Chondrocyte (in vitro differentiated cells): ENCODE measurements around the gene DHRSX. TPM values are rescaled to one million over a fixed set of nuclear protein-coding genes. Genes with fewer than 3 reads are reported as not detected.

Experiments
- DNase-seq: peaks from one replicate; pipeline ENCODE4 v3.0.0; 2021; ENCODE audit warnings: mixed read lengths, low spot score
- H3K27ac Mint-ChIP-seq: one replicate; pipeline ENCODE4 v1.8.0; 2021; ENCODE audit warnings: mild to moderate bottlenecking, moderate library complexity, mixed read lengths; ENCODE audit not compliant: unreplicated experiment
- H3K27me3 Mint-ChIP-seq: 2 replicates; pipeline ENCODE4 v1.8.0; 2021; ENCODE audit warnings: low read depth, mixed read lengths
- H3K36me3 Mint-ChIP-seq: 2 replicates; pipeline ENCODE4 v1.8.0; 2021; ENCODE audit warnings: low read depth, mixed read lengths
- H3K4me1 Mint-ChIP-seq: 2 replicates; pipeline ENCODE4 v1.8.0; 2021; ENCODE audit warnings: low read depth, mild to moderate bottlenecking, mixed read lengths
- H3K4me3 Mint-ChIP-seq: one replicate; pipeline ENCODE4 v1.8.0; 2021; ENCODE audit warnings: mild to moderate bottlenecking, moderate library complexity, mixed read lengths; ENCODE audit not compliant: unreplicated experiment
- H3K9me3 Mint-ChIP-seq: 2 replicates; pipeline ENCODE4 v1.8.0; 2021; ENCODE audit warnings: low read depth, mixed read lengths
- CTCF ChIP-seq: fragments of 200-600 bp; sonication (generic); IDR thresholded peaks from 2 replicates; pipeline ENCODE4 v1.5.0; 2021; ENCODE audit warnings: antibody characterized with exemption, mild to moderate bottlenecking, moderate library complexity
- total RNA-seq: library from RNA; stranded (reverse); gene quantifications from 3 replicates; pipeline ENCODE4 v1.2.1, GENCODE V29; 2021

The DHRSX gene
- total RNA-seq, 1 donor from 2014 or later: 35.2 TPM

- Mint-ChIP-seq H3K36me3 (peaks cover 12% of the 10 kb centered on the region), H3K27me3 (no peaks in the 10 kb centered on the region), H3K4me1 (no peaks in the 10 kb centered on the region), H3K27ac (no peak overlapping the region), H3K9me3 (no peaks in the 10 kb centered on the region), H3K4me3 (no peak overlapping the region)
- DNase-seq: no peak
- TF ChIP-seq CTCF: no peak
These were observed 66.3 kb downstream of the DHRSX start for GRCh38 chrX:2434270-2435163.

- H3K27ac Mint-ChIP-seq: no peak overlapping the region
- DNase-seq: no peak
- H3K27me3 Mint-ChIP-seq: no peaks in the 10 kb centered on the region
- no peak overlapping the region for H3K4me3 Mint-ChIP-seq
- H3K4me1 Mint-ChIP-seq: peaks cover under 1% of the 10 kb centered on the region
- peaks cover 12% of the 10 kb centered on the region for H3K36me3 Mint-ChIP-seq
- TF ChIP-seq CTCF: no peak
- H3K9me3 Mint-ChIP-seq: peaks cover 2% of the 10 kb centered on the region
These were observed 68.4 kb downstream of the DHRSX start for GRCh38 chrX:2432298-2432863.

- no peak overlapping the region for H3K27ac Mint-ChIP-seq
- H3K9me3 Mint-ChIP-seq: peaks cover 4% of the 10 kb centered on the region
- H3K36me3 Mint-ChIP-seq: peaks cover 16% of the 10 kb centered on the region
These were observed 70.4 kb downstream of the DHRSX start for GRCh38 chrX:2430265-2430825.

GRCh38 chrX:2427737-2428136 lies 73.0 kb downstream of the DHRSX start:
- peaks cover 4% of the 10 kb centered on the region for H3K9me3 Mint-ChIP-seq
- no peak for TF ChIP-seq CTCF
- H3K36me3 Mint-ChIP-seq: peaks cover 15% of the 10 kb centered on the region
- no peak overlapping the region for H3K4me3 Mint-ChIP-seq
- H3K27me3 Mint-ChIP-seq: no peaks in the 10 kb centered on the region
- H3K27ac Mint-ChIP-seq: no peak overlapping the region
- peaks cover 12% of the 10 kb centered on the region for H3K4me1 Mint-ChIP-seq
- DNase-seq: no peak

More at GRCh38 chrX:2430265-2430825, 70.4 kb downstream of the DHRSX start:
- Mint-ChIP-seq H3K27me3 (no peaks in the 10 kb centered on the region), H3K4me3 (no peak overlapping the region), H3K4me1 (peaks cover 12% of the 10 kb centered on the region)
- TF ChIP-seq CTCF: no peak
- DNase-seq: no peak

- peaks cover 4% of the 10 kb centered on the region for H3K9me3 Mint-ChIP-seq
- H3K4me3 Mint-ChIP-seq: no peak overlapping the region
- H3K4me1 Mint-ChIP-seq: peaks cover 12% of the 10 kb centered on the region
- H3K27ac Mint-ChIP-seq: no peak overlapping the region
- no peak for TF ChIP-seq CTCF
- no peak for DNase-seq
- H3K27me3 Mint-ChIP-seq: no peaks in the 10 kb centered on the region
- peaks cover 15% of the 10 kb centered on the region for H3K36me3 Mint-ChIP-seq
These were observed 73.6 kb downstream of the DHRSX start for GRCh38 chrX:2427147-2427546.
